Parathyroid adenoma (tissue), 2 donors: ENCODE measurements around the gene TJP1.
"Not testable (repeated sequence)": the region's sequence is repeated elsewhere in the genome, so short reads cannot be mapped to it uniquely, and the experiment has no call there.

ENCODE experiments used
- H2AFZ ChIP-seq: fragments of 300-600 bp; sonication (generic); one replicate; pipeline ENCODE4 v1.7.0; 2017; ENCODE audit warnings: antibody characterized with exemption, mild to moderate bottlenecking
- H3K27ac ChIP-seq: fragments of 300-600 bp; sonication (generic); one replicate; pipeline ENCODE4 v1.7.0; 2017
- H3K27me3 ChIP-seq: fragments of 300-600 bp; sonication (generic); one replicate; pipeline ENCODE4 v1.7.0; 2017; ENCODE audit warnings: low read length; ENCODE audit not compliant: control insufficient read depth, insufficient read depth
- H3K36me3 ChIP-seq: fragments of 300-600 bp; sonication (generic); one replicate; pipeline ENCODE4 v1.7.0; 2017; ENCODE audit warnings: low read length; ENCODE audit not compliant: control insufficient read depth, insufficient read depth
- H3K4me1 ChIP-seq: fragments of 300-600 bp; sonication (generic); one replicate; pipeline ENCODE4 v1.7.0; 2017; ENCODE audit warnings: control low read depth
- H3K4me2 ChIP-seq: fragments of 300-600 bp; sonication (generic); one replicate; pipeline ENCODE4 v1.7.0; 2017; ENCODE audit warnings: low read length
- H3K4me3 ChIP-seq: fragments of 300-600 bp; sonication (generic); one replicate; pipeline ENCODE4 v1.7.0; 2017; ENCODE audit warnings: low read depth, low read length
- H3K79me2 ChIP-seq: fragments of 300-600 bp; sonication (generic); one replicate; pipeline ENCODE4 v1.7.0; 2017; ENCODE audit warnings: control low read depth
- H3K9ac ChIP-seq: fragments of 300-600 bp; sonication (generic); one replicate; pipeline ENCODE4 v1.7.0; 2017; ENCODE audit warnings: mild to moderate bottlenecking
- H3K9me3 ChIP-seq: fragments of 300-600 bp; sonication (generic); one replicate; pipeline ENCODE4 v1.7.0; 2017; ENCODE audit warnings: low read length; ENCODE audit not compliant: control insufficient read depth
- CTCF ChIP-seq: fragments of 300-600 bp; sonication (generic); IDR thresholded peaks from one replicate; pipeline ENCODE4 v1.7.0; 2017; ENCODE audit warnings: antibody characterized with exemption, mild to moderate bottlenecking
- donor health status: primary hyperparathyroidism.

Gene TJP1

GRCh38 chr15:29785136-29785535, 37.1 kb downstream of the TJP1 start:
- Histone ChIP-seq H3K27ac (no peak overlapping the region), H2AFZ (no peak overlapping the region), H3K79me2 (peaks cover 12% of the 10 kb centered on the region), H3K4me1 (no peaks in the 10 kb centered on the region), H3K9me3 (no peaks in the 10 kb centered on the region), H3K4me2 (no peak overlapping the region), H3K27me3 (no peaks in the 10 kb centered on the region), H3K4me3 (no peak overlapping the region), H3K36me3 (no peaks in the 10 kb centered on the region), H3K9ac (no peak overlapping the region)
- TF ChIP-seq CTCF, result no peak

GRCh38 chr15:29784413-29784812, 37.9 kb downstream of the TJP1 start:
- TF ChIP-seq CTCF, result no peak
- H3K4me3 ChIP-seq, result no peak overlapping the region
- no peak overlapping the region for H3K9ac ChIP-seq
- no peaks in the 10 kb centered on the region for H3K9me3 ChIP-seq
- H3K27me3 ChIP-seq, result no peaks in the 10 kb centered on the region
- H3K79me2 ChIP-seq, result peaks cover 13% of the 10 kb centered on the region
- no peaks in the 10 kb centered on the region for H3K36me3 ChIP-seq
- no peak overlapping the region for H2AFZ ChIP-seq
- no peak overlapping the region for H3K4me2 ChIP-seq
- no peak overlapping the region for H3K27ac ChIP-seq
- no peaks in the 10 kb centered on the region for H3K4me1 ChIP-seq

GRCh38 chr15:29782816-29783215, 39.5 kb downstream of the TJP1 start:
- not testable (repeated sequence) for H3K9me3 ChIP-seq, H2AFZ ChIP-seq, H3K4me1 ChIP-seq, H3K4me2 ChIP-seq, H3K4me3 ChIP-seq, H3K36me3 ChIP-seq, H3K9ac ChIP-seq, H3K27ac ChIP-seq, H3K27me3 ChIP-seq
- H3K79me2 ChIP-seq, result peaks cover 15% of the 10 kb centered on the region

- Histone ChIP-seq H3K27me3 (no peaks in the 10 kb centered on the region), H3K9me3 (no peaks in the 10 kb centered on the region), H3K4me2 (no peak overlapping the region), H2AFZ (no peak overlapping the region), H3K4me1 (no peaks in the 10 kb centered on the region), H3K9ac (no peak overlapping the region), H3K27ac (no peak overlapping the region), H3K79me2 (peaks cover 11% of the 10 kb centered on the region), H3K4me3 (no peak overlapping the region), H3K36me3 (no peaks in the 10 kb centered on the region)
- no peak for TF ChIP-seq CTCF
Measured at GRCh38 chr15:29778382-29778781, 43.9 kb downstream of the TJP1 start.

GRCh38 chr15:29776859-29777258, 45.4 kb downstream of the TJP1 start:
- Histone ChIP-seq H3K27me3 (no peaks in the 10 kb centered on the region), H3K27ac (no peak overlapping the region), H3K36me3 (no peaks in the 10 kb centered on the region), H3K9ac (no peak overlapping the region), H3K4me3 (no peak overlapping the region), H3K4me2 (no peak overlapping the region), H2AFZ (no peak overlapping the region), H3K4me1 (no peaks in the 10 kb centered on the region), H3K9me3 (no peaks in the 10 kb centered on the region), H3K79me2 (peaks cover 8% of the 10 kb centered on the region)
- no peak for TF ChIP-seq CTCF
